Activated CD4-positive, alpha-beta T cell treated with anti-CD3 and anti-CD28 coated beads, Interleukin-2, Interleukin-4, amounts not matched to agents 100 ng/mL and 50 ng/mL, durations not matched to agents 16 hours and 8 hours (primary cell): ENCODE data around the gene EXOC3L4.
A peak's percentile ranks its signal among the peaks of the same experiment; 100 is the strongest.
"Not testable (repeated sequence)": the region's sequence is repeated elsewhere in the genome, so short reads cannot be mapped to it uniquely, and the experiment has no call there.

Experiments used
- DNase-seq: peaks from one replicate; pipeline ENCODE4 v3.0.0-alpha.2; 2020; ENCODE audit warnings: low spot score

Gene EXOC3L4

GRCh38 chr14:103094406-103095209 lies at the start of gene EXOC3L4:
Gene EXOC3L4 (plus strand): TSS chr14:103094725. CDS start chr14:103100220, 5,495 bp downstream.
- no peak for DNase-seq

GRCh38 chr14:103045371-103045869 lies 49.1 kb upstream of the EXOC3L4 start:
- no peak for DNase-seq

GRCh38 chr14:103047453-103047852 lies 47.1 kb upstream of the EXOC3L4 start:
- DNase-seq, result not testable (repeated sequence)

GRCh38 chr14:103050935-103051334 lies 43.6 kb upstream of the EXOC3L4 start:
- no peak for DNase-seq

- DNase-seq, result no peak
Measured at GRCh38 chr14:103052407-103052806, 42.1 kb upstream of the EXOC3L4 start.

GRCh38 chr14:103055695-103056094 lies 38.8 kb upstream of the EXOC3L4 start:
- no peak for DNase-seq

- no peak for DNase-seq
Measured at GRCh38 chr14:103056322-103057027, 38.0 kb upstream of the EXOC3L4 start.

GRCh38 chr14:103057028-103057371 lies 37.5 kb upstream of the EXOC3L4 start:
- DNase-seq, result no peak

- peak; percentile 67 for DNase-seq
Measured at GRCh38 chr14:103057372-103058163, 37.0 kb upstream of the EXOC3L4 start, which contains the start of gene CDC42BPB. Gene CDC42BPB (minus strand): TSS chr14:103057549. CDS start chr14:103057173, 376 bp downstream.

- DNase-seq, result no peak
Measured at GRCh38 chr14:103058164-103059055, 36.1 kb upstream of the EXOC3L4 start.

- DNase-seq, result no peak
Measured at GRCh38 chr14:103059556-103059955, 35.0 kb upstream of the EXOC3L4 start.

- DNase-seq, result no peak
Measured at GRCh38 chr14:103061482-103061976, 33.0 kb upstream of the EXOC3L4 start.

- DNase-seq, result no peak
Measured at GRCh38 chr14:103064436-103064835, 30.1 kb upstream of the EXOC3L4 start.

- no peak for DNase-seq
Measured at GRCh38 chr14:103064978-103065377, 29.5 kb upstream of the EXOC3L4 start.

GRCh38 chr14:103065861-103066260 lies 28.7 kb upstream of the EXOC3L4 start:
- DNase-seq, result no peak

- DNase-seq, result no peak
Measured at GRCh38 chr14:103066399-103066798, 28.1 kb upstream of the EXOC3L4 start.

GRCh38 chr14:103067231-103067954 lies 27.1 kb upstream of the EXOC3L4 start:
- no peak for DNase-seq

GRCh38 chr14:103068351-103069073 lies 26.0 kb upstream of the EXOC3L4 start:
- no peak for DNase-seq

GRCh38 chr14:103070263-103070885 lies 24.2 kb upstream of the EXOC3L4 start:
- no peak for DNase-seq
